GM12878 (cell line): ENCODE results near the gene IRAK2. TPM values are rescaled to one million over a fixed set of nuclear protein-coding genes. Genes with fewer than 3 reads are reported as not detected.

Experiments used
- ATAC-seq: fragments of 200-7000 bp; cut with Tn5 transposase; 3 replicates; pipeline ENCODE4 v1.9.1; 2020; ENCODE audit warnings: mild to moderate bottlenecking, moderate library complexity
- BruUV-seq: library from RNA; stranded (reverse); fragments of 400-500 nt; replicated peaks from 2 replicates; lab custom pipeline; 2021; lab: Mats Ljungman, UMichigan
- CTCF ChIA-PET: fragments of 300-600 bp; sonication (Branson Sonifier 250); formaldehyde crosslinking; extraction: SDS; loops from one replicate; lab custom pipeline; 2021; ENCODE audit warnings: inconsistent platforms; lab: Yijun Ruan, JAX
- POLR2A ChIA-PET: fragments of 350-600 bp; formaldehyde crosslinking; extraction: SDS; loops from one replicate; lab custom pipeline; 2021; ENCODE audit warnings: inconsistent platforms; lab: Charles Lee
- RAD21 ChIA-PET: fragments of 300-600 bp; sonication (Branson Sonifier 250); formaldehyde crosslinking; loops from one replicate; lab custom pipeline; 2023; ENCODE audit warnings: antibody characterized with exemption; ENCODE audit not compliant: unreplicated experiment; lab: Charles Lee
- SMC1A ChIA-PET: fragments of 300-600 bp; sonication (Branson Sonifier 250); formaldehyde crosslinking; loops from one replicate; lab custom pipeline; 2023; ENCODE audit not compliant: unreplicated experiment, uncharacterized antibody; lab: Charles Lee
- DNase-seq: peaks from one replicate; pipeline ENCODE4 v3.0.0-alpha.2; 2011; ENCODE audit warnings: low read depth, low spot score
- FAIRE-seq: peaks from 3 replicates; lab custom pipeline; 2011; peaks lifted over from hg19 to GRCh38; lab: Jason Lieb, UNC
- H2AFZ ChIP-seq: 2 replicates; pipeline ENCODE4 v1.6.0; 2011; ENCODE audit warnings: low read depth, low read length, control low read depth; ENCODE audit not compliant: control insufficient read depth
- H3K27ac ChIP-seq: 2 replicates; pipeline ENCODE4 v1.5.1; 2011; ENCODE audit warnings: control low read depth; ENCODE audit not compliant: control insufficient read depth, insufficient read depth
- H3K27me3 ChIP-seq, 2 experiments: replicated peaks in 1 of 2; 2 replicates each; pipeline versions ENCODE4 v1.6.0 to v1.6.1; 2011; ENCODE audit warnings: low read length in 1 of 2; ENCODE audit not compliant: control insufficient read depth in 2 of 2, insufficient read depth in 2 of 2
- H3K36me3 ChIP-seq, 2 experiments: 2 replicates each; pipeline ENCODE4 v1.5.1; 2011; ENCODE audit warnings: low read length in 1 of 2; ENCODE audit not compliant: control insufficient read depth in 2 of 2, insufficient read depth in 2 of 2
- H3K4me1 ChIP-seq: 2 replicates; pipeline ENCODE4 v1.6.1; 2011; ENCODE audit warnings: mild to moderate bottlenecking, low read length, moderate library complexity, mixed read lengths; ENCODE audit not compliant: control insufficient read depth, insufficient read depth
- H3K4me2 ChIP-seq: 2 replicates; pipeline ENCODE4 v1.6.0; 2011; ENCODE audit warnings: control low read depth; ENCODE audit not compliant: control insufficient read depth, insufficient read depth
- H3K4me3 ChIP-seq: fragments of 200-600 bp; sonication (generic); 2 replicates; pipeline ENCODE4 v1.5.1; 2016
- H3K79me2 ChIP-seq: 2 replicates; pipeline ENCODE4 v1.6.0; 2011; ENCODE audit warnings: low read length; ENCODE audit not compliant: control insufficient read depth, insufficient read depth
- H3K9ac ChIP-seq: 2 replicates; pipeline ENCODE4 v1.8.0; 2011; ENCODE audit warnings: low read length, control low read depth, mixed read lengths; ENCODE audit not compliant: control insufficient read depth, insufficient read depth
- H3K9me3 ChIP-seq: replicated peaks from 3 replicates; pipeline ENCODE4 v1.5.1; 2011; ENCODE audit warnings: mild to moderate bottlenecking, low read length; ENCODE audit not compliant: control insufficient read depth, insufficient read depth
- H4K20me1 ChIP-seq: 2 replicates; pipeline ENCODE4 v1.6.0; 2011; ENCODE audit not compliant: control insufficient read depth, insufficient read depth
- ATF3 ChIP-seq: IDR thresholded peaks from 2 replicates; pipeline ENCODE4 v1.6.1; 2011; ENCODE audit warnings: low read depth, mild to moderate bottlenecking, low read length, moderate library complexity, borderline replicate concordance; ENCODE audit errors: extremely low read depth
- EED ChIP-seq: sonication (generic); IDR thresholded peaks from 2 replicates; pipeline ENCODE4 v1.6.1; 2016; ENCODE audit warnings: antibody characterized with exemption, low read depth
- EGR1 ChIP-seq, 2 experiments: IDR thresholded peaks; 1 replicate in 1 of 2; 2 replicates in 1 of 2; pipeline ENCODE4 v1.6.1; 2011 to 2012; ENCODE audit warnings: low read depth in 2 of 2, low read length in 2 of 2, borderline replicate concordance in 1 of 2, mild to moderate bottlenecking in 1 of 2, moderate library complexity in 1 of 2
- ELK1 ChIP-seq: IDR thresholded peaks from 2 replicates; pipeline ENCODE4 v1.6.1; 2012; ENCODE audit warnings: low read depth, low read length, improper control_type of control experiment
- LARP7 ChIP-seq: fragments of 450-650 bp; IDR thresholded peaks from 2 replicates; pipeline ENCODE4 v1.6.1; 2017; ENCODE audit warnings: mild to moderate bottlenecking
- MYB ChIP-seq: fragments of 150-350 bp; IDR thresholded peaks from 2 replicates; pipeline ENCODE4 v1.6.1; 2014; ENCODE audit warnings: mild to moderate bottlenecking, low read depth, low read length, borderline replicate concordance
- MYC ChIP-seq: IDR thresholded peaks from 2 replicates; pipeline ENCODE4 v1.6.1; 2011; ENCODE audit warnings: mild to moderate bottlenecking, low read length, moderate library complexity, inconsistent platforms; ENCODE audit not compliant: insufficient read depth, insufficient replicate concordance, insufficient read length, severe bottlenecking
- NBN ChIP-seq: fragments of 450-650 bp; IDR thresholded peaks from 2 replicates; pipeline ENCODE4 v1.6.1; 2016
- NR2C1 ChIP-seq: fragments of 450-650 bp; IDR thresholded peaks from 2 replicates; pipeline ENCODE4 v1.6.1; 2017; ENCODE audit warnings: antibody characterized with exemption, mild to moderate bottlenecking, moderate library complexity
- POLR2AphosphoS2 ChIP-seq: IDR thresholded peaks from 2 replicates; pipeline ENCODE4 v1.6.1; 2011; ENCODE audit warnings: low read depth, mild to moderate bottlenecking, low read length, improper control_type of control experiment, moderate library complexity
- RELB ChIP-seq: fragments of 450-650 bp; IDR thresholded peaks from 2 replicates; pipeline ENCODE4 v1.6.1; 2017; ENCODE audit warnings: low read depth, mild to moderate bottlenecking, moderate library complexity
- SP1 ChIP-seq: IDR thresholded peaks from one replicate; pipeline ENCODE4 v1.6.1; 2011; ENCODE audit warnings: low read depth, low read length
- SREBF2 ChIP-seq: IDR thresholded peaks from 2 replicates; pipeline ENCODE4 v1.6.1; 2012; ENCODE audit warnings: mild to moderate bottlenecking, low read length
- SRF ChIP-seq, 2 experiments: IDR thresholded peaks; 2 replicates each; pipeline ENCODE4 v1.6.1; 2011; ENCODE audit warnings: low read depth in 2 of 2, low read length in 2 of 2, mild to moderate bottlenecking in 1 of 2, moderate library complexity in 1 of 2
- TAF1 ChIP-seq: IDR thresholded peaks from 2 replicates; pipeline ENCODE4 v1.6.1; 2011; ENCODE audit warnings: mild to moderate bottlenecking, low read depth, low read length, borderline replicate concordance
- TARDBP ChIP-seq: IDR thresholded peaks from 2 replicates; pipeline ENCODE4 v1.6.1; 2016; ENCODE audit warnings: borderline replicate concordance
- ZBTB11 ChIP-seq: fragments of 450-650 bp; formaldehyde crosslinking; IDR thresholded peaks from 2 replicates; pipeline ENCODE4 v1.5.0; 2022; ENCODE audit warnings: mild to moderate bottlenecking, missing genetic modification characterization
- ZNF384 ChIP-seq: IDR thresholded peaks from 2 replicates; pipeline ENCODE4 v1.6.1; 2012; ENCODE audit warnings: low read depth, mild to moderate bottlenecking, low read length, improper control_type of control experiment, borderline replicate concordance
- WGBS: methylation state at CpG from one replicate; pipeline ENCODE4 v1.1.6; 2016; ENCODE audit warnings: low lambda C conversion rate; ENCODE audit not compliant: insufficient replicate concordance, insufficient coverage; ENCODE audit errors: missing lambda C conversion rate; 5-methylcytosine and 5-hydroxymethylcytosine counted together
- in situ Hi-C: fragments of 300-500 bp; cut with MboI; formaldehyde crosslinking; loops from 9 replicates; pipeline ENCODE4 v1.14.3; 2018; ENCODE audit warnings: mixed read lengths
- intact Hi-C: fragments of 100-400 bp; cut with micrococcal nuclease; formaldehyde crosslinking; loops from one replicate; pipeline ENCODE4 v1.14.2; 2022; ENCODE audit not compliant: unreplicated experiment
- polyA plus RNA-seq, 11 experiments: library from polyadenylated mRNA; depleted of rRNA in 4 of 11; unstranded in 6 of 11; stranded (reverse) in 5 of 11; fragments of >200 nt; fragmentation: Nextera tagmentation in 4 of 11; fragmentation: Illumina TruSeq in 1 of 11; extraction: Ambion mirVana in 4 of 11; extraction: Trizol in 1 of 11; gene quantifications; 1 replicate in 1 of 11; 2 replicates in 10 of 11; pipeline versions ENCODE4 v1.2.1 to v1.2.3, GENCODE V29; 2011 to 2016; ENCODE audit warnings: inconsistent platforms in 2 of 11, missing spikeins in 2 of 11, low read depth in 1 of 11
- total RNA-seq, 4 experiments: library from RNA; depleted of rRNA in 3 of 4; stranded (reverse); fragments of >200 nt in 3 of 4; fragmentation: Illumina TruSeq in 1 of 4; extraction: Trizol in 1 of 4; gene quantifications; 2 replicates each; pipeline versions ENCODE4 v1.2.1 to v1.2.3, GENCODE V29; 2013 to 2021

Gene IRAK2
- total and polyA plus RNA-seq, 10 of the 15 experiments (the other 5 are each of a cell fraction or from before 2014, with no cell fraction given), result 0.48 to 5.7 (median 4.5) TPM

GRCh38 chr3:10269443-10269842 is 104.7 kb downstream of the IRAK2 start:
- in situ Hi-C loops, result no loop called here
- Histone ChIP-seq H3K9ac (no peak overlapping the region), H3K27ac (no peak overlapping the region), H3K4me2 (no peak overlapping the region), H3K27me3 (no peaks in the 10 kb centered on the region), H3K4me3 (no peak overlapping the region), H4K20me1 (no peaks in the 10 kb centered on the region; the same call in none of the 2 replicates), H3K4me1 (peaks cover 4% of the 10 kb centered on the region; the same call in 1 of the 2 replicates), H3K9me3 (no peaks in the 10 kb centered on the region), H3K79me2 (peaks cover 54% of the 10 kb centered on the region), H2AFZ (no peak overlapping the region), H3K36me3 (peaks cover 21 to 37% of the 10 kb centered on the region in 2 experiments; a peak in 3 of 4 replicates)
- BruUV-seq, result no TSS peak
- intact Hi-C loops, result no loop called here
- ChIA-PET RAD21 (interaction anchor here (1.5 kb wide), 1 partner anchor 337 kb away, joined by 4 read pairs; no protein-coding TSS in a partner anchor), SMC1A (no interaction called here), CTCF (no interaction called here), POLR2A (no interaction called here)
- WGBS, result 90% methylated on average over 5 of the region's 5 CpGs
- DNase-seq, result no peak
- no peak for FAIRE-seq
- ATAC-seq, result no peak
- TF ChIP-seq NBN (no peak), MYC (no peak), LARP7 (no peak), MYB (no peak), SP1 (no peak), TARDBP (no peak), EED (no peak), ZBTB11 (CRISPR knock-in tag) (no peak), EGR1 (IDR thresholded peaks at IDR 0.05; ENCODE audit: borderline replicate concordance in 1 of 2, low read depth in 2 of 2, low read length in 2 of 2) (no peak), ELK1 (no peak), TAF1 (no peak), RELB (no peak), SRF (IDR thresholded peaks at IDR 0.05; ENCODE audit: low read depth in 2 of 2, low read length in 2 of 2) (no peak), NR2C1 (no peak), ZNF384 (no peak), SREBF2 (no peak), ATF3 (no peak), POLR2AphosphoS2 (no peak)
